Fibroblast of villous mesenchyme (primary cell): ENCODE results near the gene VNN1. TPM values are rescaled to one million over a fixed set of nuclear protein-coding genes. Genes with fewer than 3 reads are reported as not detected.
A peak's percentile ranks its signal among the peaks of the same experiment; 100 is the strongest.
"Not testable (repeated sequence)": the region's sequence is repeated elsewhere in the genome, so short reads cannot be mapped to it uniquely, and the experiment has no call there.

Source experiments
- DNase-seq: peaks from one replicate; pipeline ENCODE4 v3.0.0-alpha.2; 2010; ENCODE audit warnings: low read depth
- H3K4me3 ChIP-seq: 2 replicates; pipeline ENCODE4 v1.5.1; 2011; ENCODE audit warnings: low read depth, mild to moderate bottlenecking, low read length
- total RNA-seq: library from RNA; depleted of rRNA; stranded (reverse); fragments of >200 nt; gene quantifications from 2 replicates; pipeline ENCODE4 v1.2.3, GENCODE V29; 2012
- TF ChIP-seq, protein P1 (sequence below): IDR thresholded peaks from 2 replicates; pipeline ENCODE4 v1.5.1; 2012; ENCODE audit warnings: low read depth, mild to moderate bottlenecking, low read length; ENCODE audit not compliant: insufficient read depth

Gene VNN1
- total RNA-seq, 1 donor = under 0.01 TPM

DNA sequence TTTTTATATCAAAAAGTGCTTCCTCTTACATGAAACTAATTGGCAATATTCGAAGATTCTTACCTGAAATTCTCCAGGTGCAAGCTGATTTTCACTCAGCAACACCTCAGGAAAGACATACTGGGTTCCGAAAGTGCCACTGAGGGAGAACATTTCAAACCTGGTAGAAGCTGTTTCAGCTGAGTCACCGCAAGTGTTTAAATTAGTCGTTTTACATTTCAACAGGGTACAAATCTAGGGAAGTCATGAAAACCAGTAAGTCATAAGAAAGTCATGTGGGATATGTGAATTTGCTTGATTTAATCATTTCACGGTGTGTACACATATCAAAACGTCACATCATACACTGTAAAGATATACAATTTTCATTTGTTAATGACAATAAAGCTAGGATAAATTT, 29.6 kb downstream of the VNN1 start:
- no peak for DNase-seq
- no peak overlapping the region for H3K4me3 ChIP-seq
- TF ChIP-seq, protein P1, sequence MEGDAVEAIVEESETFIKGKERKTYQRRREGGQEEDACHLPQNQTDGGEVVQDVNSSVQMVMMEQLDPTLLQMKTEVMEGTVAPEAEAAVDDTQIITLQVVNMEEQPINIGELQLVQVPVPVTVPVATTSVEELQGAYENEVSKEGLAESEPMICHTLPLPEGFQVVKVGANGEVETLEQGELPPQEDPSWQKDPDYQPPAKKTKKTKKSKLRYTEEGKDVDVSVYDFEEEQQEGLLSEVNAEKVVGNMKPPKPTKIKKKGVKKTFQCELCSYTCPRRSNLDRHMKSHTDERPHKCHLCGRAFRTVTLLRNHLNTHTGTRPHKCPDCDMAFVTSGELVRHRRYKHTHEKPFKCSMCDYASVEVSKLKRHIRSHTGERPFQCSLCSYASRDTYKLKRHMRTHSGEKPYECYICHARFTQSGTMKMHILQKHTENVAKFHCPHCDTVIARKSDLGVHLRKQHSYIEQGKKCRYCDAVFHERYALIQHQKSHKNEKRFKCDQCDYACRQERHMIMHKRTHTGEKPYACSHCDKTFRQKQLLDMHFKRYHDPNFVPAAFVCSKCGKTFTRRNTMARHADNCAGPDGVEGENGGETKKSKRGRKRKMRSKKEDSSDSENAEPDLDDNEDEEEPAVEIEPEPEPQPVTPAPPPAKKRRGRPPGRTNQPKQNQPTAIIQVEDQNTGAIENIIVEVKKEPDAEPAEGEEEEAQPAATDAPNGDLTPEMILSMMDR = no peak

DNA sequence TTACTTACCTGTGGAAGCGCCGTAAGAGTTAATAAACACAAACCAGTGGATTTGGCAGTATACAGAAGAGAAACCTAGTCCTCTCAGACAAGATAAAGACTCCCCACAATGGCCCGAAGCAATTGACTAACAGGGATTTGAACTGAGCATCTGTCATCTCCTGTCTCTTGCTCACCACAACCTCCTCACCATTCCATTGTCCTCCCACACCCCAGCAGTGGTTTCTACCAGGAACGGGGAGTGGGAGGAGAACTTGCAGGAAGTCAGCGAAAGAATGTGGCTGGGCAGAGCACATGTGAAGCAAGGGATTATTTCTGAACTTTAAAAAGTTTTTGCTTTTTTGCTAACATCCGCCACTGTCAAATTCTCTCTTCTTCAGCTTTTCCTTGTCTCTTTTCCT, 30.3 kb downstream of the VNN1 start:
- H3K4me3 ChIP-seq = no peak overlapping the region
- TF ChIP-seq, protein P1 = no peak
- peak; percentile 42 for DNase-seq

DNA sequence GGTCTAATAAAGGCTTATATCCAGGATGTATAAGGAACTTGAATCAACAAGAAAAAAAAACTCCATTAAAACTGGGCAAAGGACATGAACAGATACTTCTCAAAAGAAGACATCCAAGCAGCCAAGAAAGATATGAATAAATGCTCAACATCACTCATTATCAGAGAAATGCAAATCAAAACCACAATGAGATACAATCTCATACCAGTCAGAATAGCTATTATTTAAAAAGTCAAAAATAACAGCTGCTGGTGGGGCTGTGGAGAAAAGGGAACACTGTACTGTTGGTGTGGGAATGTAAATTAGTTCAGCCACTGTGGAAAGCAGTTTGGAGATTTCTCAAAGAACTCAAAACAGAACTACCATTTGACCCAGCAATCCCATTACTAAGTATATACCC, 34.8 kb downstream of the VNN1 start:
- H3K4me3 ChIP-seq = not testable (repeated sequence)
- DNase-seq = peak; percentile 27

DNA sequence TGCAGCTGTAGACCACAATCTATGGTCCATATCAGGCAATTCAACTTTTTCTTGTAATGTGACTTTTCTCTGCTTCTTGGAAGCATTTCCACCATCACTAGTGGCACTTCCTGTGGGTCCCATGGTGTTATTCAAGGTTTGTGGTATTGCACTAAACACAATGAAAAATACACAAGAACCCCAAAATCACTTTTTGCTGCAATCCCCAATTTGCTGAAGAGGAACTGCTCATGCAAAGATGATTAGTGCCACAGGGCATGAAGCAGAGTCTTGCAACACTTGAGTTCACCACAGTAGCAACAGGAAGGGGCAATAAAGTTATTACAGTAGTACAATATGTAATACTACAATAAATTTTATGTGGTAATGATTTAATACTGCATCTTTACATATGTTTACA, 38.1 kb downstream of the VNN1 start:
- TF ChIP-seq, protein P1 = no peak
- no peak for DNase-seq

DNA sequence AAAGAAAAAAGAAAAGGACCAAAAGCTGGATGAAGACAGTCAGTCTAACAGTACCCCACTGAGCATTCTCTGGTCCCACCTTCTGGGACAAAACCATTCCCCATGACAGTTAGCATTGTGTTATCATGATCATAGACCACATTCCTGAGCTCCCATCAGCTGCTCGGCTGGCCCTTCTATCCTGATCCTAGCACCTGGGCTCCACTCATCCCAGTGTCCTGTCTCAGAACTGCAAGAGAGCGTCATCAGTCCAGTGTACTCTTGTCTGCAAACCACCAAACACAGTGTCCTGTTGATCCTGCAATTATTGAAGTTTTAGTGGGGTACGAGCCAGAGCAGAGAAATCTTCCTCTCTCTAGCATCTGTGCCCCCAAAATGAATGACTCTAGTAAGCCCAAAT, 38.9 kb downstream of the VNN1 start:
- TF ChIP-seq, protein P1 = no peak
- no peak overlapping the region for H3K4me3 ChIP-seq
- no peak for DNase-seq

More for the DNA sequence above, 38.1 kb downstream of the VNN1 start:
- no peak overlapping the region for H3K4me3 ChIP-seq

DNA sequence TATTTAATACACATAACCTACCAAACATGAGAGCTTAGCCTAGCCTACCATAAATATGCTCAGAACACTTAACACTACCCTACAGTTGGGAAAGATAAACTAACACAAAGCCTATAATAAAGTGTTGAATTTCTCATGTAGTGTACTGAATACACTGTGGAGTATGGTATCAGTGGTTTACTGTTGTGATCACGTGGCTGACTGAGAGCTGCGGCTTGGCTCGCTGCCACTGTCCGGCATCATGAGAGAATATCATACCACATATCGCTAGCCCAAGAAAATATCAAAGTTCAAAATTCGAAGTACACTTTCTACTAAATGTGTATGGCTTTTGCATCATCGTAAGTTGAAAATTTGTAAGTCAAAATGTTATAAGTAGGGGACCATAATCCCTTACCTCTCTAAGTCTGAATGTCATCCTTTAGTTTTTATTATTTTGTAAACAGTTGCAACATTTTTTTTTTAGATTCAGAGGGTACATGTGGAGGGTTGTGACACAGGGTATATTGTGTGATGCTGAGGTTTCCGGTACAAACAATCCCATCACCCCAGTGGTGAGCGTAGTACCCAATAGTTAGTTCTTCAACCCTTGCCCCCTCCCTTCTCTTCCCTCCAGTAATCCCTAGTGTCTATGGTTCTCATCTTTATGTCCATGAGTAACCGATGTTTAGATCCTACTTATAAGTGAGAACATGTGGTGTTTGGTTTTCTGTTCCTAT, 40.3 kb downstream of the VNN1 start:
- DNase-seq = no peak
- TF ChIP-seq, protein P1 = no peak

DNA sequence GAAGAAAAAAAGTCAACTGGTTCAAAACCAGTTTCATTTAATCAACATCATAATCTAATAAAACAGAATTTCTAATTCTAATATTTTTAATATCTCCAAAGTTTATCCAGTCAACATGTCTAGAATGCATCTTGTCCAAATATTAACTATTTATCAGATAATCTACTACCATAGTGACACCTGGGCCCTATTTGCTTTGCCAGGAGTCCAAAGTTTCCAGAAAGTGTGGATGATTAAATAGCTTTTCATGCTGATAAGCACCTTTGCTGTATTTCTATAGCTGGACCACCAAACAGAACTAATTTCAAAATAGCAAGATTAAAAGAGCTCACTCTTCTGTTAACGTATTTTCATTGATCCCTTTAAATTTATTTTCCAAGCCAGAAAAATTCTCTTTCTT, 42.6 kb downstream of the VNN1 start:
- no peak for DNase-seq
- TF ChIP-seq, protein P1 = no peak
- H3K4me3 ChIP-seq = no peak overlapping the region

More for the DNA sequence above, 40.3 kb downstream of the VNN1 start:
- no peak overlapping the region for H3K4me3 ChIP-seq
